GM20431 (cell line): ENCODE results near the gene CCDC177.

ENCODE experiments used
- in situ Hi-C: fragments of 300-500 bp; cut with MseI, MboI; formaldehyde crosslinking; loops from one replicate; pipeline ENCODE4 v1.15.0; 2020; ENCODE audit warnings: low sequenced_read_pairs; ENCODE audit not compliant: unreplicated experiment

Gene CCDC177

DNA sequence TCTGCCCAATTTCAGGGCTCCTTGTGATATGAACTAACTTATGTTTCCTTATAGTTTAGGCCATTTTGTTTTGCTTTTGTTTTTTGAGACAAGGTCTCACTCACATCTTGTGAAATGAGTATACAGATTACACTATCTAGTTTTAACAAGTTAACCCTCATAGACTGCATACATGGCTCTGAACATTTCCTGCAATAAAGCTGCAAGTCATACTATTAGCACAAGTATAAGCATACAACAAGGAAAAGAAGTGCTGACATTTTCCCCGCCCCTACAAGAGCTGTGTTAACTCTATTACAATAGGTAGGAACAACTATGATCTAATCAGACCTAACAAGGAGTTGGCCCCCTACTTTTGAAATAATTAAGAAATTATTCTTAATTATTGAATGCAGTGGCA is 35.9 kb downstream of the CCDC177 start:
- in situ Hi-C loops, result no loop called here

GRCh38 chr14:69537900-69538299 is 36.8 kb downstream of the CCDC177 start:
- in situ Hi-C loops, result no loop called here

GRCh38 chr14:69536971-69537370 is 37.7 kb downstream of the CCDC177 start:
- in situ Hi-C loops, result no loop called here

GRCh38 chr14:69535230-69535848 is 39.3 kb downstream of the CCDC177 start:
- in situ Hi-C loops, result no loop called here

- in situ Hi-C loops, result no loop called here
Measured at GRCh38 chr14:69532561-69533340, 41.9 kb downstream of the CCDC177 start.

DNA sequence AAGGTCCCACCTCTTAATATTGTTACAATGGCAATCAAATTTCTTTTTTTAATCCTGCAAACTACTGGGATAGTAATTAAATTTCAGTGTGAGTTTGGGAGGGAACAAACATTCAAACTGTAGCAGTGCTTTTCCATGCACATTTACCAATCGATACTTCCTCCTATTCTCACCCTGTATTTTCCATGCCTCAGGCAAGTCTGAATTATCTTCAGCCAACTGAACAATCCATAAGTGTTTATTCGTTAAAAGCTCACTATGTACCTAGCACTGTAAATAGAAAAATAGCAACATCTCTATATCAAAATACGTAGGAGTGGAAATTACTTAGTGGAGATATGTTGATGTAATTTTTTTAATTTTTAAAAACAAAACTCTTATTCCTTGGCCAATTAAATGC is 43.5 kb downstream of the CCDC177 start:
- in situ Hi-C loops, result no loop called here

- in situ Hi-C loops, result no loop called here
Measured at GRCh38 chr14:69530095-69530494, 44.6 kb downstream of the CCDC177 start.

GRCh38 chr14:69529563-69529962 is 45.1 kb downstream of the CCDC177 start:
- in situ Hi-C loops, result no loop called here

DNA sequence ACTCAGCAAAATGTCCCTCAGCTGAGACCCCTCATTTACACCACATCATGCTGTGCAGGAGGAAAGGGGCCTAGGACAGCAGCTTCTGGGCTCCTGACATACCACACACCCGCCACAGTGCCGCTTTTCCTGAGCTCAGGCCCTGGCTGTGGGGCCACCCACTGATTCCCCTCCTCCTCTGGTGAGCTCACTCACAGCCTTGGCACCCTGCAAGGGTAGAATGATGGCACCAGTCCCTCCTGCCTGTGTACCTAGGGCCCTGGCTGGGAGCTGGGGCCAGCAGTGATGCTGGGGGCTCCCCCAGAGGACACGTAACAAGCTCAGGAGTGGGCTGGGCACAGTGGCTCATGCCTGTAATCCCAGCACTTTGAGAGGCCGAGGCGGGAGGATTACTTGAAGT is 45.7 kb downstream of the CCDC177 start:
- in situ Hi-C loops, result no loop called here

DNA sequence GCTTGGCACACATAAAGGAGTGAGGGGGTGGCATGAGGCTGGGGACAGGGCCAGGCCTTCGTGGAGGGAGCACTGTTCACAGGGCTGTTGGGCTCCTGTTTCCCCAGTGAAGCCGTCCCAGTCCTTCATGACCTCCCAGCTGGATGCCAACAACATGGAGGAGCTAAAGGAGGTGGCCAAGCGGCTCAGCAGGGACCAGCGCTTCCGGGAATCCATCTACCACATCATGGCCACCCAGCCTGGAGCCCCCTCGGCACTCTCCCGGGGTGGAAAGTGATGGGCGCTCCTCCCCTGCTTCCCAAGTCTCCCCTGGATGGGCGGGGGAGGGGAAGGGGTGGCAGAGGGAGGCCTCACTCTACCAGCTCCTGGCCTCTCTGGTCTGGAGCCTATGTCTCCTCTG is 46.5 kb downstream of the CCDC177 start:
- in situ Hi-C loops, result no loop called here

DNA sequence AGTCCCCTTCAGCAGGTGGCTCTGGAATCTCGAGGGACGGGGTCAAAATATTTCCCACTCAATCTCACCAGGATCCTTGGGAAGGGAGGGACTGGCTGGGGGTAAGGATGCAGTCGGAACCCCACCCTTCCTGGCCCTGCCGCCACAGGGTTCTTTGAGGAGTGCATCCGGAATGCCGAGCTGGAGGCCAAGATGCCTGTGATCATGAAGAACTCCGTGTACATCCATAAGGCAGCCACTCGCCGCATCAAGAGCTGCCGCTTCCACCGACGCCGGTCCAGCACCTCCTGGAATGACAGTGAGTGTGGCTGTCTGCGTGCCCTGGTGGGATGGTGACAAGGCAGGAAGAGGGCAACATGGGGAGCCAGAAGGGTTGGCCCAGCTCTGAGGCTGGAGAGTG is 47.0 kb downstream of the CCDC177 start:
- in situ Hi-C loops, result no loop called here

DNA sequence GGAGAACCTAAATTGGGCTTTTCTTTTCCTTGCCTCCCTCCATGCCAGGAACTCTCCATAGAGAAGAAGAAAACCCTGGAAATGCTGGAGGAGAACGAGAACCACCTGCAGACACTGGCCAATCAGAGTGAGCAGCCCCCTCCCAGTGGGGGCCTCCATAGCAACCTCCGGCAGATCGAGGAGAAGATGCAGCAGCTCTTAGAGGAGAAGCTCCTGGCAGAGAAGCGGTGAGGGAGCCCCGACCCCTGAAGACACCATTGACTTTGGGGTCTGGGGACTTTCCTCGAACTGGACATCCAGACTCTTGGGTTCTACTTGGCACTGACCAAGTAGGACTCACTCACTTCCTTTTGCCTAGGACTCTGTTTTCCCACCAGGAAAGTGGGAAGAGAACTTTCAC is 48.8 kb downstream of the CCDC177 start:
- in situ Hi-C loops, result no loop called here

DNA sequence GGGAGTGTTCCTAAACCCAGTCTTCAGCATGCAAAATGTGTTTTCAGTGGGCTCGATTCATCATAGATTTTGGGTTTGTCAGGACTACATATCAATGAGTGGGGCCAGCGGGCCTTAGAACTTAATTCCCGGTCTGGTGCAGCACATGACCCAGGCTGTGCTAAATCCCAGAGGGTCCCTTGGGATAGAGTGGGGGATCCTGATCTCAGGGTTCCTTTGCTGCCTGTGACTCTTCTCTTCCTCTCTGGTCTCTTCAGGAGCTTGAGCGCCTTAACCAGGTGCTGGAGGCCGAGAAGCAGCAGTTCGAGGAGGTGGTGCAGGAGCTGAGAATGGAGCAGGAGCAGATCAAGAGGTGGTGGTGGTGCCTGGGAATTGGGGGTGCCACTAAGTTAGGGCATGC is 52.6 kb downstream of the CCDC177 start:
- in situ Hi-C loops, result no loop called here
